ENCODE measurements around the gene TRMU.
"Not testable (repeated sequence)": the region's sequence is repeated elsewhere in the genome, so short reads cannot be mapped to it uniquely, and the experiment has no call there.

Gene TRMU

GRCh38 chr22:46401370-46401769 is 65.9 kb downstream of the TRMU start (continued):
- TF ChIP-seq CSRNP3 (CRISPR knock-in tag; IDR thresholded peaks at IDR 0.05) (no peak), ZNF8 (CRISPR knock-in tag; IDR thresholded peaks at IDR 0.05) (no peak), ISL1 (CRISPR knock-in tag; IDR thresholded peaks at IDR 0.05) (no peak), CREB5 (CRISPR knock-in tag; IDR thresholded peaks at IDR 0.05; ENCODE audit: low read depth) (no peak)

GRCh38 chr22:46402505-46402904 is 67.0 kb downstream of the TRMU start:
- TF ChIP-seq ARNTL (CRISPR knock-in tag; IDR thresholded peaks at IDR 0.05; ENCODE audit: borderline replicate concordance, low read depth): no peak
- no peak for ATAC-seq

- ATAC-seq: not testable (repeated sequence)
These were observed 68.4 kb downstream of the TRMU start for GRCh38 chr22:46403880-46404279.

- ATAC-seq: no peak
- TF ChIP-seq TSHZ2 (CRISPR knock-in tag; IDR thresholded peaks at IDR 0.05) (no peak), SNAI2 (CRISPR knock-in tag; IDR thresholded peaks at IDR 0.05) (no peak), PATZ1 (CRISPR knock-in tag; IDR thresholded peaks at IDR 0.05; ENCODE audit: borderline replicate concordance) (no peak), GLIS3 (CRISPR knock-in tag; IDR thresholded peaks at IDR 0.05) (no peak), ZNF565 (CRISPR knock-in tag; conservative IDR thresholded peaks at IDR 0.05; ENCODE audit: low read depth) (no peak), CSRNP3 (CRISPR knock-in tag; IDR thresholded peaks at IDR 0.05) (no peak), CREB5 (CRISPR knock-in tag; IDR thresholded peaks at IDR 0.05; ENCODE audit: low read depth) (no peak), ZNF8 (CRISPR knock-in tag; IDR thresholded peaks at IDR 0.05) (no peak), ARNTL (CRISPR knock-in tag; IDR thresholded peaks at IDR 0.05; ENCODE audit: borderline replicate concordance, low read depth) (no peak), TOX (CRISPR knock-in tag; IDR thresholded peaks at IDR 0.05; ENCODE audit: borderline replicate concordance) (no peak), ZFP3 (CRISPR knock-in tag; IDR thresholded peaks at IDR 0.05) (no peak), RARB (CRISPR knock-in tag; IDR thresholded peaks at IDR 0.05) (no peak), ZNF70 (CRISPR knock-in tag; IDR thresholded peaks at IDR 0.05) (no peak), ISL1 (CRISPR knock-in tag; IDR thresholded peaks at IDR 0.05) (no peak), TCF4 (CRISPR knock-in tag; IDR thresholded peaks at IDR 0.05; ENCODE audit: borderline replicate concordance) (no peak), PPARA (CRISPR knock-in tag; IDR thresholded peaks at IDR 0.05; ENCODE audit: borderline replicate concordance) (no peak), ZFP30 (CRISPR knock-in tag; IDR thresholded peaks at IDR 0.05) (no peak), ZC3H10 (CRISPR knock-in tag; IDR thresholded peaks at IDR 0.05) (no peak), OSR1 (CRISPR knock-in tag; IDR thresholded peaks at IDR 0.05) (no peak)
These were observed 70.4 kb downstream of the TRMU start for GRCh38 chr22:46405901-46406300.
